ENCODE results near the gene AURKB. TPM values are rescaled to one million over a fixed set of nuclear protein-coding genes. Genes with fewer than 3 reads are reported as not detected.

The AURKB gene
- total and polyA plus RNA-seq, 10 of the 15 experiments (the other 5 are each of a cell fraction or from before 2014, with no cell fraction given): 52.7 to 209 (median 128) TPM

GRCh38 chr17:8189711-8190477 lies 20.5 kb downstream of the AURKB start, which contains the start of gene BORCS6 (continued):
- no peak for TF ChIP-seq ZNF592 (IDR thresholded peaks at IDR 0.05)
- TF ChIP-seq FOS (IDR thresholded peaks at IDR 0.05; ENCODE audit: borderline replicate concordance, extremely low read depth, insufficient read length): peak; percentile 43
- TF ChIP-seq IKZF1 (conservative IDR thresholded peaks at IDR 0.05): peak; percentile 97
- peak; percentile 57; the same call in 1 of the 2 replicates for TF ChIP-seq TCF3 (IDR thresholded peaks at IDR 0.05; ENCODE audit: borderline replicate concordance, insufficient read depth, low read depth, low read length)
- peak; percentile 81 for TF ChIP-seq IRF3 (IDR thresholded peaks at IDR 0.05)
- TF ChIP-seq, protein P1, sequence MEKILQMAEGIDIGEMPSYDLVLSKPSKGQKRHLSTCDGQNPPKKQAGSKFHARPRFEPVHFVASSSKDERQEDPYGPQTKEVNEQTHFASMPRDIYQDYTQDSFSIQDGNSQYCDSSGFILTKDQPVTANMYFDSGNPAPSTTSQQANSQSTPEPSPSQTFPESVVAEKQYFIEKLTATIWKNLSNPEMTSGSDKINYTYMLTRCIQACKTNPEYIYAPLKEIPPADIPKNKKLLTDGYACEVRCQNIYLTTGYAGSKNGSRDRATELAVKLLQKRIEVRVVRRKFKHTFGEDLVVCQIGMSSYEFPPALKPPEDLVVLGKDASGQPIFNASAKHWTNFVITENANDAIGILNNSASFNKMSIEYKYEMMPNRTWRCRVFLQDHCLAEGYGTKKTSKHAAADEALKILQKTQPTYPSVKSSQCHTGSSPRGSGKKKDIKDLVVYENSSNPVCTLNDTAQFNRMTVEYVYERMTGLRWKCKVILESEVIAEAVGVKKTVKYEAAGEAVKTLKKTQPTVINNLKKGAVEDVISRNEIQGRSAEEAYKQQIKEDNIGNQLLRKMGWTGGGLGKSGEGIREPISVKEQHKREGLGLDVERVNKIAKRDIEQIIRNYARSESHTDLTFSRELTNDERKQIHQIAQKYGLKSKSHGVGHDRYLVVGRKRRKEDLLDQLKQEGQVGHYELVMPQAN (conservative IDR thresholded peaks at IDR 0.05): peak; percentile 68; the same call in 1 of the 2 replicates
- TF ChIP-seq EED (IDR thresholded peaks at IDR 0.05; ENCODE audit: low read depth): peak; percentile 26; the same call in 1 of the 2 replicates
- no peak for TF ChIP-seq BRCA1 (IDR thresholded peaks at IDR 0.05; ENCODE audit: low read depth, low read length)
- no peak for TF ChIP-seq ASH2L (IDR thresholded peaks at IDR 0.05; ENCODE audit: borderline replicate concordance, low read depth)
- TF ChIP-seq POLR2AphosphoS5 (IDR thresholded peaks at IDR 0.05; ENCODE audit: low read length): peak; percentile 54; the same call in 1 of the 2 replicates
- peak; percentile 82; the same call in 1 of the 2 replicates for TF ChIP-seq STAT1 (conservative IDR thresholded peaks at IDR 0.05)
- no peak for TF ChIP-seq CREM (IDR thresholded peaks at IDR 0.05; ENCODE audit: low read depth)
- TF ChIP-seq CEBPB (IDR thresholded peaks at IDR 0.05; ENCODE audit: borderline replicate concordance in 1 of 2, low read depth in 2 of 2, low read length in 2 of 2): no peak
- TF ChIP-seq, protein P2, sequence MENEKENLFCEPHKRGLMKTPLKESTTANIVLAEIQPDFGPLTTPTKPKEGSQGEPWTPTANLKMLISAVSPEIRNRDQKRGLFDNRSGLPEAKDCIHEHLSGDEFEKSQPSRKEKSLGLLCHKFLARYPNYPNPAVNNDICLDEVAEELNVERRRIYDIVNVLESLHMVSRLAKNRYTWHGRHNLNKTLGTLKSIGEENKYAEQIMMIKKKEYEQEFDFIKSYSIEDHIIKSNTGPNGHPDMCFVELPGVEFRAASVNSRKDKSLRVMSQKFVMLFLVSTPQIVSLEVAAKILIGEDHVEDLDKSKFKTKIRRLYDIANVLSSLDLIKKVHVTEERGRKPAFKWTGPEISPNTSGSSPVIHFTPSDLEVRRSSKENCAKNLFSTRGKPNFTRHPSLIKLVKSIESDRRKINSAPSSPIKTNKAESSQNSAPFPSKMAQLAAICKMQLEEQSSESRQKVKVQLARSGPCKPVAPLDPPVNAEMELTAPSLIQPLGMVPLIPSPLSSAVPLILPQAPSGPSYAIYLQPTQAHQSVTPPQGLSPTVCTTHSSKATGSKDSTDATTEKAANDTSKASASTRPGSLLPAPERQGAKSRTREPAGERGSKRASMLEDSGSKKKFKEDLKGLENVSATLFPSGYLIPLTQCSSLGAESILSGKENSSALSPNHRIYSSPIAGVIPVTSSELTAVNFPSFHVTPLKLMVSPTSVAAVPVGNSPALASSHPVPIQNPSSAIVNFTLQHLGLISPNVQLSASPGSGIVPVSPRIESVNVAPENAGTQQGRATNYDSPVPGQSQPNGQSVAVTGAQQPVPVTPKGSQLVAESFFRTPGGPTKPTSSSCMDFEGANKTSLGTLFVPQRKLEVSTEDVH (IDR thresholded peaks at IDR 0.05; ENCODE audit: low read depth, partially characterized antibody): no peak
- TF ChIP-seq KLF5 (IDR thresholded peaks at IDR 0.05; ENCODE audit: partially characterized antibody): peak; percentile 91
- TF ChIP-seq JUNB (IDR thresholded peaks at IDR 0.05): no peak

Data from GM12878 (cell line).